ENCODE measurements around the gene OGDHL.

OGDHL gene

DNA sequence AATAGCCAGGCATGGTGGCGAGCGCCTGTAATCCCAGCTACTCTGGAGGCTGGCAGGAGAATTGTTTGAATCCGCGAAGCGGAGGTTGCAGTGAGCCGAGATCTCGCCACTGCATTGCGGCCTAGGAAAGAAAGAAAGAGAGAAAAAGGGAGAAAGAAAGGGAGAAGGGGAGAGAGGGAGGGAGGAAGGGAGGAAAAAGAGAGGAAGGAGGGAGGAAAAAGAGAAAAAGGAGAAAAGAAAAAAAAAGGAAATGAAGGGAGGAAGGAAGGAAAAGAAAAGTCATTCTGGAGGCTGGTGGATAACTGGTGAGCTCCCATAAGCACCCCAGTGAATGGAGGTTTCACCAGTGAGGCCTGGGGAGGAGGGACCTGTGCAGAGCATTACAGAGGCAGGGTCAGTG is 7.6 kb upstream of the OGDHL start:
- H3K9me3 ChIP-seq (ENCODE audit: low read length), result peaks cover 3% of the 10 kb centered on the region
- H3K4me1 ChIP-seq (ENCODE audit: insufficient read depth, low read length), result no peaks in the 10 kb centered on the region
- H3K36me3 ChIP-seq (ENCODE audit: insufficient read depth, low read length), result no peaks in the 10 kb centered on the region
- no peak overlapping the region for H3K27ac ChIP-seq (ENCODE audit: low read depth, low read length)
- H3K27me3 ChIP-seq (ENCODE audit: control insufficient read depth in 1 of 2, insufficient read depth in 2 of 2, low read length in 2 of 2), result peaks cover 0 to 19% of the 10 kb centered on the region in 2 donors
- no peak overlapping the region for H3K9ac ChIP-seq (ENCODE audit: low read length)
- no peak overlapping the region for H3K4me3 ChIP-seq (ENCODE audit: low read depth in 1 of 2, low read length in 2 of 2)

GRCh38 chr10:49768731-49769130 is 6.6 kb upstream of the OGDHL start:
- Histone ChIP-seq H3K36me3 (ENCODE audit: insufficient read depth, low read length) (no peaks in the 10 kb centered on the region), H3K4me1 (ENCODE audit: insufficient read depth, low read length) (no peaks in the 10 kb centered on the region), H3K9ac (ENCODE audit: low read length) (no peak overlapping the region), H3K27me3 (ENCODE audit: control insufficient read depth in 1 of 2, insufficient read depth in 2 of 2, low read length in 2 of 2) (peaks cover 0 to 22% of the 10 kb centered on the region in 2 donors), H3K27ac (ENCODE audit: low read depth, low read length) (no peak overlapping the region), H3K4me3 (ENCODE audit: low read depth in 1 of 2, low read length in 2 of 2) (no peak overlapping the region), H3K9me3 (ENCODE audit: low read length) (peaks cover 3% of the 10 kb centered on the region)

- peaks cover 3% of the 10 kb centered on the region for H3K9me3 ChIP-seq (ENCODE audit: low read length)
- H3K9ac ChIP-seq (ENCODE audit: low read length), result no peak overlapping the region
- no peak overlapping the region for H3K27ac ChIP-seq (ENCODE audit: low read depth, low read length)
- H3K36me3 ChIP-seq (ENCODE audit: insufficient read depth, low read length), result no peaks in the 10 kb centered on the region
- H3K4me3 ChIP-seq (ENCODE audit: low read depth in 1 of 2, low read length in 2 of 2), result no peak overlapping the region
- no peaks in the 10 kb centered on the region for H3K4me1 ChIP-seq (ENCODE audit: insufficient read depth, low read length)
- H3K27me3 ChIP-seq (ENCODE audit: control insufficient read depth in 1 of 2, insufficient read depth in 2 of 2, low read length in 2 of 2), result peaks cover 0 to 23% of the 10 kb centered on the region in 2 donors
Measured at GRCh38 chr10:49768329-49768728, 6.2 kb upstream of the OGDHL start.

DNA sequence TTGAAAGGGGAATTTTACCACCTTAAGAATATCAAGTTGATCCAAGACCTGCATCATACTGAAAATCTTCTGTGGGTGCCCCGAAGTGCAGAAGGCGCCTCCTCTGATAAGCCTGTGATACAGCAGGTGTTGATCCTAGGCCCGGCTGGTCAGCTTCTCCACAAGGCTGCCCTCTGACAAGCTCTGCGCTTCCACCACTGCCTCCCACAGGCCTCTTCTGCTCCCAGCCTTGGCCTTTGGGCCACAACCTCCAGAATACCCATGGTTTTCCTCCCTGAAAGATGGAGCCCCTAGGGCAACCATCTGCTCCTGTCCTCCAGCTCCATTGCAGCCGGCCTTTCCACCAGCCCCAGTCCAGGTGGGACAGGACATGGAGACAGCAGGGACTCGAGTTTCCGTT is 5.6 kb upstream of the OGDHL start:
- Histone ChIP-seq H3K36me3 (ENCODE audit: insufficient read depth, low read length) (no peaks in the 10 kb centered on the region), H3K4me3 (ENCODE audit: low read depth in 1 of 2, low read length in 2 of 2) (no peak overlapping the region), H3K27ac (ENCODE audit: low read depth, low read length) (no peak overlapping the region), H3K9me3 (ENCODE audit: low read length) (peaks cover 3% of the 10 kb centered on the region), H3K9ac (ENCODE audit: low read length) (no peak overlapping the region), H3K27me3 (ENCODE audit: control insufficient read depth in 1 of 2, insufficient read depth in 2 of 2, low read length in 2 of 2) (peaks cover 0 to 26% of the 10 kb centered on the region in 2 donors), H3K4me1 (ENCODE audit: insufficient read depth, low read length) (no peaks in the 10 kb centered on the region)

- Histone ChIP-seq H3K4me3 (ENCODE audit: low read depth in 1 of 2, low read length in 2 of 2) (no peak overlapping the region), H3K9ac (ENCODE audit: low read length) (no peak overlapping the region), H3K36me3 (ENCODE audit: insufficient read depth, low read length) (no peaks in the 10 kb centered on the region), H3K9me3 (ENCODE audit: low read length) (peaks cover 3% of the 10 kb centered on the region), H3K4me1 (ENCODE audit: insufficient read depth, low read length) (no peaks in the 10 kb centered on the region), H3K27me3 (ENCODE audit: control insufficient read depth in 1 of 2, insufficient read depth in 2 of 2, low read length in 2 of 2) (peaks cover 0 to 35% of the 10 kb centered on the region in 2 donors), H3K27ac (ENCODE audit: low read depth, low read length) (no peak overlapping the region)
Measured at GRCh38 chr10:49766484-49766883, 4.4 kb upstream of the OGDHL start.

- Histone ChIP-seq H3K27ac (ENCODE audit: low read depth, low read length) (no peak overlapping the region), H3K4me3 (ENCODE audit: low read depth in 1 of 2, low read length in 2 of 2) (peak overlapping the region in 1 of 2 donors; percentile 27), H3K9me3 (ENCODE audit: low read length) (peaks cover 3% of the 10 kb centered on the region), H3K4me1 (ENCODE audit: insufficient read depth, low read length) (no peaks in the 10 kb centered on the region), H3K36me3 (ENCODE audit: insufficient read depth, low read length) (no peaks in the 10 kb centered on the region), H3K9ac (ENCODE audit: low read length) (no peak overlapping the region), H3K27me3 (ENCODE audit: control insufficient read depth in 1 of 2, insufficient read depth in 2 of 2, low read length in 2 of 2) (peaks cover 0 to 25% of the 10 kb centered on the region in 2 donors)
Measured at GRCh38 chr10:49762566-49762877, 399 bp upstream of the OGDHL start.

DNA sequence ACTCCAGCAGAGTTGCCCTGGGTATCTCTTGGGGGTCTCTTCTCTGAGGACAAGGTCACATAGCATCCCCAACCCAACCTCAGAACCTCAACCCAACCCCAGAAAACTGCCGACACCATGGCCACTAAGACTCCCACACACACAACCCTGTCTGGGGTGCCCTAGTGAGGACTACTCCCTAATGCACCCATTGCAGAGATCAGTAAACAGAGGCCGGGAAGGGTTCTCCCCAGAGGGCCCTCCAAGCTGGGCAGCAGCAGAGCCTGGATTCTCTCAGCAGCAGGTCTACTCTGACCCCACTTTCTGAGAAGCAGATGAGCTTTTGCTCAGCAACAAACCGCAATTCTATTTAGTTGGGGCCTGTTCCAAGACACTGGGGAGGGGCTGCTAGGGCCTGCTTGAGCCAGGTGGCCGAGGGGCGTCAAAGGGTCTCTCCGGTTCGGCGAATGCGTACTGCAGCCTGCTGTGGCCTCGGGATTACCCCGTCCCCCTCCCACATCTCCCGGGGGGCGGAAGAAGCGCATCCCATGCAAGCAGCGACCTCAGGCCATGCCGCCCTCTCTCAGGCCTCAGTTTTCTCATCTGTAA is 828 bp downstream of the OGDHL start:
- H3K4me3 ChIP-seq (ENCODE audit: low read depth in 1 of 2, low read length in 2 of 2), result no peak overlapping the region
- peaks cover 0 to 25% of the 10 kb centered on the region in 2 donors for H3K27me3 ChIP-seq (ENCODE audit: control insufficient read depth in 1 of 2, insufficient read depth in 2 of 2, low read length in 2 of 2)
- H3K9me3 ChIP-seq (ENCODE audit: low read length), result no peaks in the 10 kb centered on the region
- no peak overlapping the region for H3K9ac ChIP-seq (ENCODE audit: low read length)
- H3K27ac ChIP-seq (ENCODE audit: low read depth, low read length), result no peak overlapping the region
- no peaks in the 10 kb centered on the region for H3K4me1 ChIP-seq (ENCODE audit: insufficient read depth, low read length)
- no peaks in the 10 kb centered on the region for H3K36me3 ChIP-seq (ENCODE audit: insufficient read depth, low read length)

DNA sequence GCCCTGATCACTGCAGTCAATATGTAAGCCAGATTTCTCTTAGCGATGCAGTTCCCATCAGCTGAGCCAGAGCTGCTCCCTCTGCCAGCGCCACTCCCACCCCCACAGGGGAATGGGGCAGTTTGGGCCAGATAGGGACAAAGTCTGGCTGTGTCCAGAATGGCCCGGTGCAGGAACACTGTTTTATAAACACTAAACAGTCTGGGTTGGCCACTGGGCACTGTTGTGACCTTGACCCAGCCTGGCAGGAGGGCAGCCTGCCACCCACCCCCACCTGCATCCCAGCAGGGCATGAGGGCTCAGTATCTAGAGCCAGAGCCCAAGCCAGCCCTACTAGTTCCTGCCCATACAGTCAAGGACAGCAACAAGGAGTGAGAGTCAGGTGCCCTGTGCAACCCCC is 1.3 kb downstream of the OGDHL start:
- no peak overlapping the region for H3K4me3 ChIP-seq (ENCODE audit: low read depth in 1 of 2, low read length in 2 of 2)
- no peak overlapping the region for H3K27ac ChIP-seq (ENCODE audit: low read depth, low read length)
- H3K36me3 ChIP-seq (ENCODE audit: insufficient read depth, low read length), result no peaks in the 10 kb centered on the region
- H3K9ac ChIP-seq (ENCODE audit: low read length), result no peak overlapping the region
- H3K9me3 ChIP-seq (ENCODE audit: low read length), result no peaks in the 10 kb centered on the region
- H3K4me1 ChIP-seq (ENCODE audit: insufficient read depth, low read length), result no peaks in the 10 kb centered on the region
- peaks cover 0 to 25% of the 10 kb centered on the region in 2 donors for H3K27me3 ChIP-seq (ENCODE audit: control insufficient read depth in 1 of 2, insufficient read depth in 2 of 2, low read length in 2 of 2)

DNA sequence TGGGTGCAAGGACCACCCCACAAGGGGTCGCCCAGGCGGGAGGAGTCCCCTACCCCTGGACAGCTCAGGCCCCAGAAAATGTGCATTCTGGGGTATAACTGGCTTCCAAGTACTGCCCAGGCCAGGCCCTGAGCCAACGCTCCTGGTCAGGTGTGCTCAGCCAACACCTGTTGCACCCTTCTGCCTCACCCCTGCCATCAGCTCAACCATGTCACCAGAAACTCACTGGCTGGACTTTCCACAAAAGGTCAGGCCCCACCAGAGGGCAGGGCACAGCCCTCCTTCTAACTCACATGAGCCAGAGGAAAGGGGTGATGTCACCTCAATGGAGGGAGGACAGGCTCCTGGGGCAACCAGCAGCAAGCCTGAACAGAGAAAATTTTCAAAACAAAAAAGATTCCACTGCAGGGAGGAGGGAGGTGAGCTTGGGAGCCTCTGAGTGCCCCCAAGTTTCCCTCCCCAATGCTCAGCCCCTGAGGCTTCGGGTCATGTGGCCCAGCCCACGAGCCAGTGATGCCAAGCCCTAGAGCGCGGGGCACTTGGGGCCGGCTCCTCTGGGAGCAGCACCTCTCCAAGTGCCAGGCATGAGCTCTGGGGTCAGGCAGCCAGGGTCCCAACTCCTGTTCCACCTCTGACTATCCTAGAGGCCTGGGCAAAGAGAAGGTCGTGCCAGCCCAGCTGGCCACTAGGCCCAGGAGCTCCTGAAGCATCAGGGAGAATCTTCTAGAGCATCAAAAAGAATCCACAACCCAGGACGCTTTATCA is 2.2 kb downstream of the OGDHL start:
- H3K4me3 ChIP-seq (ENCODE audit: low read depth in 1 of 2, low read length in 2 of 2), result no peak overlapping the region
- H3K36me3 ChIP-seq (ENCODE audit: insufficient read depth, low read length), result no peaks in the 10 kb centered on the region
- no peaks in the 10 kb centered on the region for H3K9me3 ChIP-seq (ENCODE audit: low read length)
- H3K27me3 ChIP-seq (ENCODE audit: control insufficient read depth in 1 of 2, insufficient read depth in 2 of 2, low read length in 2 of 2), result peaks cover 0 to 25% of the 10 kb centered on the region in 2 donors
- no peak overlapping the region for H3K9ac ChIP-seq (ENCODE audit: low read length)
- H3K27ac ChIP-seq (ENCODE audit: low read depth, low read length), result no peak overlapping the region
- H3K4me1 ChIP-seq (ENCODE audit: insufficient read depth, low read length), result no peaks in the 10 kb centered on the region

DNA sequence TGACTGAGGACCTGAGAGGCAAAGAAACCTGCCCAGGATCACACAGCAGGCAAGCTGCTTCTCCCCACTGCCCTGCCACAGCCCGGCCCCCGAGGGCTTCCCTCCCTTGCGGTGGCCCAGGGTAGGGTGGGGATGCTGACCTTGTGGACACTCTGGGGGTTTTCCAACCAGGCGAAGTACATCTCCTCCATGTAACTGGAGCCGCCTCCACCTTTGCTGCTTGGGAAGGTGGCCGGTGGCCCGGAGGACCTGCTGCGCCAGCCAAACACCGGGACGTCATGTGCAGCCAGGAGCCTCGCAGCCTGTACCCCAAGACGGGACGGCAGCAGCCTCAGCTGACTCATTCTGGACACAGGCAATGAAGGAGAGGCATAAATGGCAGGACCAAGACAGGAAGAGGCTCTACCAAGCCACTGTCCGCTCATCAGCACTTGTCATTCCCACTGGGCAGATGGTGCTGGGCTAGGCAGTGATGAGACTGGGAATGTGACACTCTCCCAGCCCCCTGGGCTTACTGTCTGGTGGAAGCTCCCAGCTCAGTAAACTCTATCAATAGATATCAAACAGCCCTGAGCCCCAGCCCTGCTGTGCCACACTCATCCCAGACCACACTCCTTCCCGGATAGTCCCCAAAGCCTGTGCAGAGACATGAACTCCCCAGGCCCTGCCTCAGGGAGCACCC is 3.7 kb downstream of the OGDHL start:
- Histone ChIP-seq H3K36me3 (ENCODE audit: insufficient read depth, low read length) (no peaks in the 10 kb centered on the region), H3K4me3 (ENCODE audit: low read depth in 1 of 2, low read length in 2 of 2) (no peak overlapping the region), H3K27me3 (ENCODE audit: control insufficient read depth in 1 of 2, insufficient read depth in 2 of 2, low read length in 2 of 2) (peaks cover 0 to 21% of the 10 kb centered on the region in 2 donors), H3K9me3 (ENCODE audit: low read length) (no peaks in the 10 kb centered on the region), H3K27ac (ENCODE audit: low read depth, low read length) (no peak overlapping the region), H3K9ac (ENCODE audit: low read length) (no peak overlapping the region), H3K4me1 (ENCODE audit: insufficient read depth, low read length) (no peaks in the 10 kb centered on the region)

GRCh38 chr10:49756641-49757040 is 5.5 kb downstream of the OGDHL start:
- peaks cover 0 to 10% of the 10 kb centered on the region in 2 donors for H3K27me3 ChIP-seq (ENCODE audit: control insufficient read depth in 1 of 2, insufficient read depth in 2 of 2, low read length in 2 of 2)

More at GRCh38 chr10:49756641-49757040, 5.5 kb downstream of the OGDHL start:
- Histone ChIP-seq H3K36me3 (ENCODE audit: insufficient read depth, low read length) (no peaks in the 10 kb centered on the region), H3K9ac (ENCODE audit: low read length) (no peak overlapping the region), H3K9me3 (ENCODE audit: low read length) (no peaks in the 10 kb centered on the region), H3K27ac (ENCODE audit: low read depth, low read length) (no peak overlapping the region), H3K4me3 (ENCODE audit: low read depth in 1 of 2, low read length in 2 of 2) (no peak overlapping the region), H3K4me1 (ENCODE audit: insufficient read depth, low read length) (no peaks in the 10 kb centered on the region)
